ENCODE data around the gene CHRNA4.
"Not testable (repeated sequence)": the region's sequence is repeated elsewhere in the genome, so short reads cannot be mapped to it uniquely, and the experiment has no call there.

Gene CHRNA4

GRCh38 chr20:63306673-63307537, 54.2 kb downstream of the CHRNA4 start:
- no peak for DNase-seq

- not testable (repeated sequence) for DNase-seq
Observed at GRCh38 chr20:63305933-63306672, 55.0 kb downstream of the CHRNA4 start.

- DNase-seq: no peak
Observed at GRCh38 chr20:63305393-63305792, 55.8 kb downstream of the CHRNA4 start.

- DNase-seq: no peak
Observed at GRCh38 chr20:63303095-63303666, 58.0 kb downstream of the CHRNA4 start.

GRCh38 chr20:63301671-63302070, 59.5 kb downstream of the CHRNA4 start:
- DNase-seq: no peak

- DNase-seq: no peak
Observed at GRCh38 chr20:63298731-63299312, 62.3 kb downstream of the CHRNA4 start.

- no peak for DNase-seq
Observed at GRCh38 chr20:63297796-63298572, 63.2 kb downstream of the CHRNA4 start.

- DNase-seq: no peak
Observed at GRCh38 chr20:63297371-63297781, 63.8 kb downstream of the CHRNA4 start.

- no peak for DNase-seq
Observed at GRCh38 chr20:63296531-63297299, 64.4 kb downstream of the CHRNA4 start.

- DNase-seq: no peak
Observed at GRCh38 chr20:63295846-63296245, 65.3 kb downstream of the CHRNA4 start.

- no peak for DNase-seq
Observed at GRCh38 chr20:63295422-63295821, 65.7 kb downstream of the CHRNA4 start.

GRCh38 chr20:63295018-63295417, 66.1 kb downstream of the CHRNA4 start:
- DNase-seq: no peak

GRCh38 chr20:63294536-63294900, 66.6 kb downstream of the CHRNA4 start:
- DNase-seq: no peak

- no peak for DNase-seq
Observed at GRCh38 chr20:63293871-63294535, 67.1 kb downstream of the CHRNA4 start.

- no peak for DNase-seq
Observed at GRCh38 chr20:63293456-63293855, 67.7 kb downstream of the CHRNA4 start.

Data from left hindlimb (tissue), 1 donor.